ENCODE results near the gene SESN2.

SESN2 gene

DNA sequence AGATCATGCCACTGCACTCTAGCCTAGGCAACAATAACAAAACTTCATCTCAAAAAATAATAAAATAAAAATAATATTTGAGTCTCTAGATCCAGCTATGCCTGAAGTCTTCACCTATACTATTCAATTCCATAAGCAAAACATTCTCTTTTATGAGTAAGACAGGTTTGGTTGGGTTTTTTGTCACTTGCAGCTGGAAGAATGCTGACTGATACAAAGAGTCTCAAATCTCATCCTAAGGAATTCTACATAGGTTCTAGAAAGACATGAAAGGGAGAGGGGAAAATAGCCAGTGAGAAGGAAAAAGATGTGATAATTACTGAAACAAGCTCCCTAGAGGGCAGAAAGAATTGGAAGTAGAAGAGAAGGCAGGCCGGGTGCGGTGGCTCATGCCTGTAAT, 39.1 kb downstream of the SESN2 start:
- no peak for TF ChIP-seq SPI1 (IDR thresholded peaks at IDR 0.05; ENCODE audit: low read depth, low read length)
- TF ChIP-seq TAF1 (IDR thresholded peaks at IDR 0.05; ENCODE audit: low read depth, low read length) = no peak
- no peak for TF ChIP-seq POLR2AphosphoS5 (IDR thresholded peaks at IDR 0.05; ENCODE audit: low read depth, low read length)
- no peak for TF ChIP-seq POU2F2 (IDR thresholded peaks at IDR 0.05; ENCODE audit: low read depth, low read length)
- TF ChIP-seq POLR2A (IDR thresholded peaks at IDR 0.05; ENCODE audit: low read depth, low read length) = no peak
- no peak for TF ChIP-seq PAX5 (IDR thresholded peaks at IDR 0.05; ENCODE audit: insufficient read depth, low read length, severe bottlenecking)
- no peak for DNase-seq (ENCODE audit: insufficient read length, low spot score)
- FAIRE-seq = no peak

DNA sequence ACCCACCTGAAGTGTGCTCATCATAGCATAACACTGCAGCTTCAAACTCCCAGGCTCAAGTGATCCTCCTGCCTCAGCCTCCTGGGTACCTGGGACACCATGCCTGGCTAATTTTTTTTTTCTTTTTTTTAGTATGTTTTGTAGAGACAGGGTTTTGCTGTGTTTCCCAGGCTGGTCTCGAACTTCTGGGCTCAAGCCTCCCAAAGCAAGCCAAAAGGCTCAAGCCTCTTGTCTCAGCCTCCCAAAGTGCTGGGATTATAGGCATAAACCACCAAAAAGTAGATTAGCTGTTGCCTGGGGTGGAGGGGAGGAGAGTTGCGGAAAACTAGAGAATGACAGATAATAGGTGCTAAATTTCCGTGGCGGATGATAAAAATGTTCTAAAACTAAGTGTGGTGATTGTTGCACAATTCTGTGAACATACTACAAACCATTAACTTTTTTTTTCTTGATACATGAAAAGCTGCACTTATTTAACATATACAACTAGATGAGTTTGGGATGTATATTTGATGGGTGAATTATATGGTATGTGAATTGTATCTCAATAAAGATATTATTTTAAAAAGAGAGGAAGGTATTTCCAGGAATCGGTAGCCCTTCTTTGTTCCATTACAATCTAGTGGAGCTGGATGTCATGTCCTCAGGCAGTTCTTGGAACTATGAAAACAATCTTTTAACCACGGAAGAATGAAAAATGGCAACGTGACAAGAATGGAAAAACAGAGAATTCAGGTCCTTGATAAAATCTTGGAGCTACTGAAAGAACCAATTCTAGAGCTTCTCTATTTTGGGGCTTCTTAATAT, 42.3 kb downstream of the SESN2 start:
- DNase-seq (ENCODE audit: insufficient read length, low spot score) (no peak), FAIRE-seq (no peak)
- TF ChIP-seq POLR2A (IDR thresholded peaks at IDR 0.05; ENCODE audit: low read depth, low read length) (no peak), PAX5 (IDR thresholded peaks at IDR 0.05; ENCODE audit: insufficient read depth, low read length, severe bottlenecking) (no peak), POU2F2 (IDR thresholded peaks at IDR 0.05; ENCODE audit: low read depth, low read length) (no peak), POLR2AphosphoS5 (IDR thresholded peaks at IDR 0.05; ENCODE audit: low read depth, low read length) (no peak), TAF1 (IDR thresholded peaks at IDR 0.05; ENCODE audit: low read depth, low read length) (no peak)

DNA sequence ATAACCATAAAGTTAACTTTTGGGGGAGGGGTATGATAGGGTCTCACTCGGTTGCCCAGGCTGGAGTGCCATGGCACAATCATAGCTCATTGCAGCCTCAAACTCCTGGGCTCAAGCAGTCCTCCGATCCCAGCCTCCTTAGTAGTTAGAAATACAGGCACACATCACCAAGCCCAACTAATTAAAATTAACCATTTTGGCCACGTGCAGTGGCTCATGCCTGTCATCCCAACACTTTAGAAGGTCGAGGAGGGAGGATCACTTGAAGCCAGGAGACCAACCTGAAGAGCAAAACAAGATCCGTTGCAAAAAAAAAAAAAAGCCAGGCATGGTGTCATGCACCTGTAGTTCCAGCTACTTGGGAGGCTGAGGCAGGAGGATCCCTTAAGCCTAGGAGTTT, 42.9 kb downstream of the SESN2 start:
- DNase-seq (ENCODE audit: insufficient read length, low spot score) (no peak), FAIRE-seq (no peak)
- TF ChIP-seq POLR2A (IDR thresholded peaks at IDR 0.05; ENCODE audit: low read depth, low read length) (no peak), PAX5 (IDR thresholded peaks at IDR 0.05; ENCODE audit: insufficient read depth, low read length, severe bottlenecking) (no peak), TAF1 (IDR thresholded peaks at IDR 0.05; ENCODE audit: low read depth, low read length) (no peak)

DNA sequence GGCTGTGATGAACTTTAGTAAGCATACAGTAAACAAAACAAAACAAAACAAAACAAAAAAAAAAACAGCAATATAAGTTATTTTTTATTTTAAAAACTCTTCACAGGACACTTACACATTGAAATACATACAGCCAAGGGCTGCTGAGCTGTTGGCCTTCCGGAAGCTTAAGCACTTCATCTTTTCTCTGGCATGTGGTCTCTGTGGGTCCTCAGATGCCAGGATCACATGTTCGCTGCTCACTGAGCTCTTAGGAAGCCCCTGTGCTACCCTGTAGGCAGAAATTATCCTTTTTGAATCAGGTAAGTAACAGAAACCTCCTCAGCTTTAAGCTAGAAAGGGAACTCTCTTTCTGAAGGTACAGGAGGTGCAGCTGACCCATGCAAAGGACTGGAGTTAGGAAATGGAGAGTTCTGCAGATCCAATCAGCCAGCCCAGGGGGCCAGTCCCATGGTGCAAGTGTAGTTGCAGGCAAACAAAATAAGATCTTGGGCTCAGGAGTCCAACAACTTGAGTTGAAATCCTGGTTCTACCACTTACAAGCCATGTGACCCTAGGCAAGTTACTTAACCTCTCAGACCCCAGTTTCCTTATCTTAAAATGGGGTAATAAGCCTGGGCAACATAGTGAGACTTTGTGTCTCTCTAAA, 47.1 kb downstream of the SESN2 start:
- DNase-seq (ENCODE audit: insufficient read length, low spot score) = no peak
- FAIRE-seq = no peak
- TF ChIP-seq SPI1 (IDR thresholded peaks at IDR 0.05; ENCODE audit: low read depth, low read length) (no peak), POLR2A (IDR thresholded peaks at IDR 0.05; ENCODE audit: low read depth, low read length) (no peak)

DNA sequence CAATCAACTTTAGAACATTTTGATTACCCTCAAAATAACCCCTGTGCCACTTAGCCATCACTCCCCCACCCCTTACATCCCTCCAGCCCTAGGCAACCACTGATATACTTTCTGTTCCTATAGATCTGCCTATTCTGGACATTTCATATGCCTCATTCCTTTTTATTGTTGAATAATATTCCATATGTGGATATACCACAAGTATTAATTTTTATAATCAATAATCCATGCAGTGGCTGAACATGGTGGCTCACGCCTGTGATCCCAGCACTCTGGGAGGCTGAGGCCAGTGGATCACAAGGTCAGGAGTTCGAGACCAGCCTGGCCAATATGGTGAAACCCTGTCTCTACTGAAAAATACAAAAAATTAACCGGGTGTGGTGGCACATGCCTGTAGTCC, 49.4 kb downstream of the SESN2 start:
- no peak for TF ChIP-seq POU2F2 (IDR thresholded peaks at IDR 0.05; ENCODE audit: low read depth, low read length)
- TF ChIP-seq POLR2A (IDR thresholded peaks at IDR 0.05; ENCODE audit: low read depth, low read length) = no peak
- FAIRE-seq = no peak

DNA sequence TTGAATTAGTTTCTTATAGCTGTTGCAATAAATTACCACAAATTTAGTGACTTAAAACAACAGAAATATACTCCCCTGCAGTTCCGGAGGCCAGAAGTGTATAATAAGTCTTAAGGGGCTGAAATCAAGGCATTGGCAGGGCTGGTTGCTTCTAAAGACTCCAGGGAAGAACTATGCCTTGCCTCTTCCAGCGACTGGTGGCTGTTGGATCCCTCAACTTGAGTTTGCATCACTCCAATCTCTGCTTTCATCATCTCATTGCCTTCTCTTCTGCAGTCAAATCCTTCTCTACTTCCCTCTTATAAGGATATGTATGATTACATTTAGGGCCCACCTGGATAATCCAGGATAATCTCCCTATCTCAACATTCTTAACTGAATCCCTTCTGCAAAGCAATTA, 50.4 kb downstream of the SESN2 start:
- FAIRE-seq = no peak
- no peak for DNase-seq (ENCODE audit: insufficient read length, low spot score)
- TF ChIP-seq POLR2A (IDR thresholded peaks at IDR 0.05; ENCODE audit: low read depth, low read length) = no peak
- TF ChIP-seq PAX5 (IDR thresholded peaks at IDR 0.05; ENCODE audit: insufficient read depth, low read length, severe bottlenecking) = no peak
- no peak for TF ChIP-seq SPI1 (IDR thresholded peaks at IDR 0.05; ENCODE audit: low read depth, low read length)
- TF ChIP-seq TAF1 (IDR thresholded peaks at IDR 0.05; ENCODE audit: low read depth, low read length) = no peak
- TF ChIP-seq POU2F2 (IDR thresholded peaks at IDR 0.05; ENCODE audit: low read depth, low read length) = no peak
- no peak for TF ChIP-seq POLR2AphosphoS5 (IDR thresholded peaks at IDR 0.05; ENCODE audit: low read depth, low read length)

More for the DNA sequence above, 49.4 kb downstream of the SESN2 start:
- DNase-seq (ENCODE audit: insufficient read length, low spot score) = no peak

DNA sequence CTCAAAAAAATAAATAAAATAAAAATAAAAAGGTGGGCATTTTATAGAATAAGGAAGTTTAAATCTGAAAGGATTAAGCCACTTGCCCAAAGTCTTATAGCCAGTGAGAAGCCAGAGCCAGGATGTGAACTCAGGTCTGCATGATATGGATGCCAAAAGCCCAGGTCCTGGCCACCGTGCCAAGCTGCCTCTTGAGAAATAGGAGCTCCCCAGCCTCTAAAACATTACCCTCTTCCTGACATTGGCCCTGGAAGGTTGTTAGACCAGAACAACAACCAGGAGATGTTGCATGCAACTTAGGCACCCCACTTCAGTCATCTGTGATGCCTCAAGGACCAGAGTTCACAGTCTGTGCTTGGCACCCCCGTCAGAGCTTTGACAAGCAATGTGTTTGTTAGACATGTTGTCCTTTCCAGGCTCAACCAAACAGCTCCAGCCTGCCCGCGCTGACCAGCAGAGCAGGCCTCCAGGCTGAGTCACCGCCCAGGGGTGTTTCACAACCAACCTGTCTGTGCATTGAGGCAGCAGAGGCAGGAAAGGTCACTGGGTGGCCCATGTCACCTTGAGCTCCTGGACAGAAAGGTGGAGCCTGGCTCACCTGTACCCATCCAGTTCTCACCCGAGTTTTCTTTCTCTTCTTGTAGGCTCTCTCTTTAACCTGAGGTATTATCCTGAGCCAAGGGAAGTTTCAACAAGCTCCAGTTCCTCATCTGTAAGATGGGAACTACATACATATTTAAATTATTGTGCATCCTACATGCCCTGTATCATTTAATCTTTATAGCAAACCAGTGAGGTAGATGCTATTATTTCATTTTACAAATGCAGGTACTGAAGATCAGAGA, 54.6 kb downstream of the SESN2 start:
- TF ChIP-seq PAX5 (IDR thresholded peaks at IDR 0.05; ENCODE audit: insufficient read depth, low read length, severe bottlenecking) (no peak), POU2F2 (IDR thresholded peaks at IDR 0.05; ENCODE audit: low read depth, low read length) (no peak), POLR2AphosphoS5 (IDR thresholded peaks at IDR 0.05; ENCODE audit: low read depth, low read length) (no peak), SPI1 (IDR thresholded peaks at IDR 0.05; ENCODE audit: low read depth, low read length) (no peak), POLR2A (IDR thresholded peaks at IDR 0.05; ENCODE audit: low read depth, low read length) (no peak), TAF1 (IDR thresholded peaks at IDR 0.05; ENCODE audit: low read depth, low read length) (no peak)
- DNase-seq (ENCODE audit: insufficient read length, low spot score) = no peak
- FAIRE-seq = no peak

DNA sequence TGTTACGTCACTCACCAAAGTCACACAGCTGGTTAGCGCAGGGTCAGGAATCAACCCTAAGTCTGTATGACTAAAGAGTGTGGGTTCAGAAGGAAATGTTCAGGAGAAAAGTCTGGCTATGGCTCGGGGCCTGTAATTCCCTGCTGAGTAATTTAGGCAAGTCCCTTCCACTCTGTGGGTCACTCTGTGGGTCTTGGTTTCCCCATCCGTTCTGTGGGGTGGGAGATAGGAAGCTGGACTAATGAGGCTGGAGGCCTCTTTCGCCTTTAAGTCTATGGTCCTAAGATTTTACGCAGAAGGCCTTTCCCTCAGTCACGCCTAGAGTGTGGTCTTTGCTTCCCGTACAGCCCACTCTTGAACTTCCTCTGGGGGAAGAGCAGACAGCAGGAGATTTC, 55.2 kb downstream of the SESN2 start:
- no peak for FAIRE-seq
- no peak for DNase-seq (ENCODE audit: insufficient read length, low spot score)
- TF ChIP-seq TAF1 (IDR thresholded peaks at IDR 0.05; ENCODE audit: low read depth, low read length) (no peak), PAX5 (IDR thresholded peaks at IDR 0.05; ENCODE audit: insufficient read depth, low read length, severe bottlenecking) (no peak), POLR2A (IDR thresholded peaks at IDR 0.05; ENCODE audit: low read depth, low read length) (no peak), POLR2AphosphoS5 (IDR thresholded peaks at IDR 0.05; ENCODE audit: low read depth, low read length) (no peak)

DNA sequence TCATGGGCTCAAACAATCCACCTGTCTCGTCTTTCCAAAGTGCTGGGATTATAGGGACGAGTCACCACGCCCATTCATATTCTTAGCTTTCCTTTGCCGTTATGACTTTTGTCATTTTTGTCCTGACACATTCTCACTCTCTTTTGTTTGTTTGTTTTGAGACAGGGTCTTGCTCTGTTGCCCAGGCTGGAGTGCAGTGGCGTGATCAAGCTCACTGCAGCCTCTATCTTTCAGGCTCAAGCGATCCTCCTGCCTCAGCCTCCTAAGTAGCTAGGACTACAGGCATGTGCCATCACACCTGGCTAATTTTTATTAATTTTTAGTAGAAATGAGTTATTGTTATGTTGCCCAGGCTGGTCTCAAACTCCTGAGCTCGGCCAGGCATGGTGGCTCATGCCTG, 57.7 kb downstream of the SESN2 start:
- TF ChIP-seq SPI1 (IDR thresholded peaks at IDR 0.05; ENCODE audit: low read depth, low read length) (no peak), POLR2A (IDR thresholded peaks at IDR 0.05; ENCODE audit: low read depth, low read length) (no peak), POU2F2 (IDR thresholded peaks at IDR 0.05; ENCODE audit: low read depth, low read length) (no peak)
- no peak for FAIRE-seq
- DNase-seq (ENCODE audit: insufficient read length, low spot score) = no peak

DNA sequence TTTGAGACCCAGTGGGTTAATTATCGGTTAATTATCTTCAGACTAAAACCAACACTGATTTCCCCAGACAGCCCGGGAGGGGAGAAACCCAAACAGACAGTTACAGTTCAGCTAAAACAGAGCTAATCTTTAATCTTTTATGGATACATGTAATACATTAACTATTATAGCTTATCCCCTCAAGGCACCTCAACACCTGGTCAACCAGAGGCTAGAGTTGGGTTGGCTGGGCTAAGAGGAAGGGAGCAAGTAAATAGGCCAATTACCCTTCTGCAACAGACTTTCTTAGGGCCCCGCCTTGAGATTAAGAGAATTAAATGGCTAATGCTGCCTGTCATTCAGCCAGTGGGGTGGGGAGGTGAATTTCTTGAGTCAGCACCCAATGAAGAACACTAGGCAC, 62.9 kb downstream of the SESN2 start:
- FAIRE-seq (no peak), DNase-seq (ENCODE audit: insufficient read length, low spot score) (no peak)
- no peak for TF ChIP-seq TAF1 (IDR thresholded peaks at IDR 0.05; ENCODE audit: low read depth, low read length)

Measured in GM12891 (cell line).